ENCODE results near the gene SQSTM1. TPM values are rescaled to one million over a fixed set of nuclear protein-coding genes. Genes with fewer than 3 reads are reported as not detected.

Gene SQSTM1
- total RNA-seq, 1 donor from 2014 or later = 132 TPM

DNA sequence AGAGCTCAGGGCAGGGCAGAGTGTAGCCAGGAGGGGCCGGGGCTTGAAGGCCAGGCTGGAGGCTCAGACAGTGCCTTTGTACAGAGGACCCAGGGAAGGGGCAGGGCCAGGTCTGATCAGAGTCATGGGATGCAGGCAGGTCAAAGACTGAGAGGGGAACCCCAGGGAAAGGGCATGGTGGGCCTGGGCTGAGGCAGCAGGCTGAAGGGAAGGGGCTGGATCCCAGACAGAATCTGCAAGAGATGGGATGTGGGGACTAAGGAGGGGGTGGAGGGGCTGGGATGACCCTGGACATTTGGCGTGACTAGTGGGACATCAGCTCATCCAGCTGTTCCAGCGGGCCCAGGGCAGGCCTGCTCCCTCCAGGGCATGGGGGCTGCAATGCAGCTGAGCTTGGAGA, 53.4 kb downstream of the SQSTM1 start:
- DNase-seq = no peak

DNA sequence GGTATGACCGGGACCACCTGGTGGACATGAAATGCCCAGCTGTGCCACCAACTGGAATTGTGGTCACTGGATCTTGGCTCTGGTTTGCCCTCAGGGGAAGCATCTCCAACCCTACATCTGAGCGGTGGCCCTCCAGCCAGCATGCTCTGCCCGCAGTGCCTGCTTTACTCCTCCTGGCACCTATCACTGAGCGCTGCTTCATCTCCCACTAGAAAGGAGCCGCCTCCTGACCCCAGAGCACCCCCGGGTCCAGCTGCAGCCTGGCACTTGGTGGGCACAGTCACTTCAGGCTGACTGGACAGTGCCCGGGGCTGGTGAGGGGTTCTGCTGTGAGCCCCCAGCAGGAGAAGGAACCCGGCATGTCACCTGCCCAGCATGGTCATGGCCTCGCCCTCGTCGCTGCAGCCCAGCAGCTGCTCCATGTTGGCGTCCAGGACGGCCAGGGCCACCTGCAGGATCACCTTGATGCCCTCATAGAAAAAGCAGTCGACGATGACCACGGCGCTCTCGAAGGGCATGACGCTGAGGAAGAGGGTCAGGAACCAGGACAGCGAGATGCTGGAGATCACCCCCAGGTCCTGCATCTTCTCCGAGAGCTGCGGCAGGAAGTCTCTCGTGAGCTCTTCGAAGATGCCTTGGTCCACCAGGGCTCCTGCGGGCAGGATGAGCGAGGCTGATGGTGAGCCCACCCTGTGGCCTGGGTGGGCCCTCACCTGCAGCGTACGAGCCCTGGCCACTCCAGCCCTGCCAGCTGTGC, 54.0 kb downstream of the SQSTM1 start:
- no peak for DNase-seq

- no peak for DNase-seq
Observed at GRCh38 chr5:179875741-179876609, 55.3 kb downstream of the SQSTM1 start.

- no peak for DNase-seq
Observed at GRCh38 chr5:179876610-179876952, 55.9 kb downstream of the SQSTM1 start.

DNA sequence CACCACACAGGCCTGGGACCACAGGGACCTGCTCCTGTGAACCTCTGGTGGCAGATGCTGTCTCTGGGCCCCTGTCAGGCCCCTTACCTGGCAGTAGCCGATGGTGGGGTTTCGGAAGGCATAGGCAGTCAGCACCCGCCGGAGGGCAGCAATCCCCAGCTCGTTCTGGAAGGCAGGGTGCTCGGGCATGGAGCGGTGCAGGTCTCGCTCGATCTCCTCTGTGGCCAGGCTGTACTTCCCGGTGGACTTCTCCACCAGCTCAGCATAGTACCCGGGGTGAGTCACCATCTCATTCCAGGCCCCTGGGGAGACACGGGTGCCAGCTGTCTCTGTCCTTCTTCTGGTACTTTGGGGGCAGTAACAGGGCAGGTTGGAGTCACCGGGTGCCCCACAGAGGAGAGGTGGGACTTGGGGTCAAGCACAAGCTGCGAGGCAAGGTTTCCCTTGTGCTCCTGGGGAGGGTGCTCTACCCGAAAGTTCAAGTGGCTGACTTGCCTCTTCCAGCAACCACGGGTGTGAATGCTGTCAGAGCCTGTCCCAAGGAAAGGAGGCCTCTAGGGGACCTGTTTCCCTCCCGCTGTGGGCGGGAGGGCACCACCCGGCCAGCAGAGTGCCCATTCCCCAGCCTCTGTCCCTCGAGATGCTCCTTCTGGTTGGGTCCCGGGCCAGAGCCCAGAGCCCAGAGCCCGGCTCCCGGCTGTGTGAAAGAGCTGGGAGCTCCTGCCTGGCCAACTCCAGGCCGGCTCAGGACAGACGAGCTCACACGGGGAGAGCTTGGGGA, 57.7 kb downstream of the SQSTM1 start:
- no peak for DNase-seq

DNA sequence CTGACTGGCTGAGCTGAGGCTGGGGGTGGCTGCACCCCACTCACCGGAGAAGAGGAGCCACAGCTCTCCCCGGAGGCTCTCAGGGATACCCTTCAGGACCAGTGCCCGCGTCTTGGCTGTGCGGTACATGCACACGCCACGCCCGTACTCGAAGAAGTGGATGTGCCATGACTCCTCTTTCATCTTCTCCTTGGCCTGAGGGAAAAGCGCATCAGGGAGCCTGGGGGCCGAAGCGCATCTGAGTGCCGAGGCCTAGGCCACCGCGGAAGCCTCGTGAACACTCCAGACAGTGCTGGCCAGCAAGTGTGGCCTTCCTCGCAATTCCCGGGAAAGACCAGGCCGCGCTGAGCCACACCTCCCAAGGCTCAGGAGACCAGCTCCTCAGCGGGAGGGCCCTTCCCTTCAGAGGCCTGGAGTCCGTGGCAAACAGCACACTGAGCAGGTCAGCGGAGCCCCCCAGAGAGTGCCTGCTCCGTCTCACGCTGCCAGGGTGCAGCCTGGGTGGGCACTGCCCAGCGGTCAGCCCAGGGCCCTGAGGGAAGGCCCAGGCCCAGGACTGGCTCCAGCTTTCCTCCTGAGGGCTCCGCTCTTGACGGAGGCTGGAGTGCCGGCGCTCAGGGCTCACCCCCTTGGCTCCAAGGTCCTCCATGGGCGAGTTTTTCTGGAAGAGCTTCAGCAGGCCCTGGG, 58.4 kb downstream of the SQSTM1 start:
- no peak for DNase-seq

DNA sequence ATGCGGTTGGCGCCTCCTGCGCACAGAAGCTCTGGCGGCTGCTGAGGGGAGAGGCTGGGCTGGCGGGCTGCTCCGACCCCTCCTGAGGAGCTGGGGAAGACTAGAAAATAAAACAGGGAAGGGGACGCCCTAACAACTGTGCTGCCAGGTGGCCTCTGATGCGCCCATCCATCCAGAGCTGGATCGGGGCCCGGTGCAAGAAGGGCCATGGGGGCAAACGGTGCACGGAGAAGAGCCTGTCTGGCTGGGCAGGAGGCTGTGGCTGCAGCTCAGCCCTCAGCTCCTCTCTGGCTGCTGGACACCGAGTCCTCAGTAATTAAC, 58.9 kb downstream of the SQSTM1 start:
- DNase-seq = no peak

- no peak for DNase-seq
Observed at GRCh38 chr5:179880066-179880650, 59.5 kb downstream of the SQSTM1 start.

DNA sequence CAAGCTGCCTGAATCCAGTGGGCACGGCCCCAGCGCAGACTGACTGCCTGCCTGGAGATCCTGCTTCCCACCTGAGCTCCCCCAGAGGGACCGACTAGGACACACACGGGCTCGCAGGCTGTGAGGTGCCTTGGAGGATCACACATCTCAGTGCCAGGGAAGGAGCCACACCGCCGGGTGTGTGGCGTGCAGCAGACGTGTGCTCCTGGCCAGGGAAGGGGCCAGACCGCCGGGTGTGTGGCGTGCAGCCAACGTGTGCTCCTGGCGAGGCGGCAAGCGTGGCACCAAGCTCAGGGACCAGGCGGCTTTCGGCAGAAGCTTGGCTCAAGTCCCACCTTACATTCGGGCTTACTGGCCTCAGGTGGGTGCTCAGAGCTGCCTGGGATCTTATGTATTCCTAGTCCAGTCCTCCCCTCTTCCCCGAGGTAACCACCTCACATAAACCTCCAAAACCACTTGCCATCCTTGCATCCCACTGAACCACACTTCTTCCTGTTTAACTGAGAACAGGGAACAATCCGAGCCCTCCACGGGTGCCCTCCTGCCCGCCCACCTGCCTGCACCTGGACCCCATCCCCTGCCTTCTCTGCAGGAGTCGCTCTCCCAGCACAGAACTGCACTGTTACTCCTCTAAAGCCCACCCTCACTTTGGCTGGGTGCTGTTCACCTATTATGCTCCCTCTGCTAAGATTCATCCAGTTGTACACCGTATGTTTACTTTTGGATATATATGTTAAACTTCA, 60.3 kb downstream of the SQSTM1 start:
- no peak for DNase-seq

DNA sequence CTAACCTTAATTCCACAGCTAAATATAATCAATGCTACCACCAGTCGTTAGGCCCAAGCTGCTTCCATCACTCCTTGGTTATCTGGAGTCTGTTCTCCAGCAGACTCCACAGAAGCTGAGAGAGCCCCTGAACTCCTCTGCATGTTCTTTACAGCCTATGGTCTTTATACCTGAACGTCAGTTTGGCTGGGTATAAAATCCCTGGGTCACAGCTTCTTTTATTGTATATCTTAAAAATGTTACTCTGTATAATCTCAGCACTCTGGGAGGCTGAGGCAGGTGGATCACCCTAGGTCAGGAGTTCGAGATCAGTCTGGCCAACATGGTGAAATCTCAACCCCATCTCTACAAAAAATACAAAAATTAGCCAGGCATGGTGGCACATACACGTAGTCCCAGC, 61.6 kb downstream of the SQSTM1 start:
- no peak for DNase-seq

GRCh38 chr5:179883163-179883562, 62.5 kb downstream of the SQSTM1 start:
- DNase-seq = no peak

- no peak for DNase-seq
Observed at GRCh38 chr5:179885491-179886090, 64.9 kb downstream of the SQSTM1 start.

GRCh38 chr5:179886190-179886911, 65.6 kb downstream of the SQSTM1 start:
- DNase-seq = no peak

DNA sequence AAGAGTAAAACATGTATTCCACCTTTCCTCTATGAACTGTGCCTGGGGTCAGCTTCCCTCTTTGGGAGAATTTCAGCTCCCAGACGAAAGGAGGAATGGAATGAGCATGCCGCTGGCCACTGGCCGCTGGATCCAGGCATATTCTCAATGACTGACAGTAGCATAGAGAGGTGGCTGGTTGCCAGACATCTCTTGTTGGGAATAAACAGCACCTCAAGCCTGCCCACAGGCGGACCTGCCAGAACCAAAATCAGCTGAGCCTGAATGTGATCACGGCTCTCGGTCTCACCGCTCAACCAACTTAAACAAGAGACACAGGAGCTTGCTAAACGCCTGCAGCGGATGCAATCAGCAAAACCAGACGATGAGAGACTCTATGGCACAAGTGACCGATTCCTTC, 66.4 kb downstream of the SQSTM1 start:
- no peak for DNase-seq

Small RNA genes within 50 kb of the gene (small RNA-seq; reads per million reads assigned to genes)
- gene MIR1229 (ENCODE audit: low replicate concordance) (0.08 reads per million), gene RF00019 (ENCODE audit: low replicate concordance) (not detected)

Other genes with a start within 250 kb of the SQSTM1 start
- gene HNRNPH1, start 197.2 kb upstream of the SQSTM1 start, total RNA-seq = 726 TPM
- not detected for gene CBY3, start 139.9 kb upstream of the SQSTM1 start, total RNA-seq
- 353 TPM for gene CANX, start 121.9 kb upstream of the SQSTM1 start, total RNA-seq
- 19.6 TPM for gene MAML1, start 88.1 kb upstream of the SQSTM1 start, total RNA-seq
- gene LTC4S, start 26.9 kb upstream of the SQSTM1 start, total RNA-seq = not detected
- 48.4 TPM for gene MGAT4B, start 14.0 kb upstream of the SQSTM1 start, total RNA-seq
- 38.9 TPM for gene MRNIP, start 37.9 kb downstream of the SQSTM1 start, total RNA-seq
- 65.8 TPM for gene TBC1D9B, start 87.0 kb downstream of the SQSTM1 start, total RNA-seq

Measured in tongue (tissue), 3 donors.